Testis (tissue), 2 donors: ENCODE results near the gene CYP27C1.

ENCODE experiments used
- POLR2A ChIP-seq: fragments of 450-650 bp; IDR thresholded peaks from one replicate; pipeline ENCODE4 v1.6.1; 2017; ENCODE audit warnings: antibody characterized with exemption, mild to moderate bottlenecking, moderate library complexity
- TF ChIP-seq, protein P1 (sequence below), 3 experiments: fragments of 450-650 bp in 2 of 3; fragments of 200-600 bp in 1 of 3; sonication (generic) in 1 of 3; IDR thresholded peaks; one replicate each; pipeline ENCODE4 v1.5.1; 2016 to 2019; ENCODE audit warnings: antibody characterized with exemption in 3 of 3, mild to moderate bottlenecking in 2 of 3, moderate library complexity in 1 of 3

DNA sequence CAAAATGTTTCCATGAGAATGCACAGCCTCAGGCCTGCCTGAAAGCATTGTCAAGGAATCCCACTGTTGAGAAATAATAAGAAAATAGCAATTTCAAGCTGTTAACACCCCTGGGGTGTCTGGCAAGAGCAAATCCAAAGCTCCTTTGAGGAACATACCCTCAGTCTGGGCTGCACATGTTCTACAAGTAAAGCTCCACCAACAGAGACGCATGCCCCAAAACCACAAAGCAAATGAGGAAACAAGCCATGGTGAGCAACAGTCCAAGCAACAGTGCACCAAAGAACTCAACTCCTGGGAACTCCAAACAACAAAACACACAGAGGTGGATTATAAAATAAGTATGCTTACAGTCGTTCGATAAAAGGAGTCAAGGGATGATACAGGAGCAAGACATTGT is 40.3 kb downstream of the CYP27C1 start:
- TF ChIP-seq, protein P1, sequence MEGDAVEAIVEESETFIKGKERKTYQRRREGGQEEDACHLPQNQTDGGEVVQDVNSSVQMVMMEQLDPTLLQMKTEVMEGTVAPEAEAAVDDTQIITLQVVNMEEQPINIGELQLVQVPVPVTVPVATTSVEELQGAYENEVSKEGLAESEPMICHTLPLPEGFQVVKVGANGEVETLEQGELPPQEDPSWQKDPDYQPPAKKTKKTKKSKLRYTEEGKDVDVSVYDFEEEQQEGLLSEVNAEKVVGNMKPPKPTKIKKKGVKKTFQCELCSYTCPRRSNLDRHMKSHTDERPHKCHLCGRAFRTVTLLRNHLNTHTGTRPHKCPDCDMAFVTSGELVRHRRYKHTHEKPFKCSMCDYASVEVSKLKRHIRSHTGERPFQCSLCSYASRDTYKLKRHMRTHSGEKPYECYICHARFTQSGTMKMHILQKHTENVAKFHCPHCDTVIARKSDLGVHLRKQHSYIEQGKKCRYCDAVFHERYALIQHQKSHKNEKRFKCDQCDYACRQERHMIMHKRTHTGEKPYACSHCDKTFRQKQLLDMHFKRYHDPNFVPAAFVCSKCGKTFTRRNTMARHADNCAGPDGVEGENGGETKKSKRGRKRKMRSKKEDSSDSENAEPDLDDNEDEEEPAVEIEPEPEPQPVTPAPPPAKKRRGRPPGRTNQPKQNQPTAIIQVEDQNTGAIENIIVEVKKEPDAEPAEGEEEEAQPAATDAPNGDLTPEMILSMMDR (IDR thresholded peaks at IDR 0.05), result no peak
- no peak for TF ChIP-seq POLR2A
